Gastrocnemius medialis (tissue), 4 donors: ENCODE measurements around the gene CT45A5.

Experiments used
- POLR2A ChIP-seq, 2 donors: fragments of 450-650 bp; IDR thresholded peaks; one replicate each; pipeline ENCODE4 v1.6.1; 2017; ENCODE audit warnings: antibody characterized with exemption in 2 of 2, mild to moderate bottlenecking in 2 of 2, moderate library complexity in 2 of 2
- TF ChIP-seq, protein P1 (sequence below), 5 experiments: fragments of 450-650 bp in 3 of 5; fragments of 200-600 bp in 2 of 5; sonication (generic) in 2 of 5; IDR thresholded peaks in 4 of 5; conservative IDR thresholded peaks in 1 of 5; 1 replicate in 4 of 5; 2 replicates in 1 of 5; pipeline ENCODE4 v1.5.1; 2016 to 2019; ENCODE audit warnings: antibody characterized with exemption in 5 of 5, mild to moderate bottlenecking in 3 of 5, moderate library complexity in 3 of 5

DNA sequence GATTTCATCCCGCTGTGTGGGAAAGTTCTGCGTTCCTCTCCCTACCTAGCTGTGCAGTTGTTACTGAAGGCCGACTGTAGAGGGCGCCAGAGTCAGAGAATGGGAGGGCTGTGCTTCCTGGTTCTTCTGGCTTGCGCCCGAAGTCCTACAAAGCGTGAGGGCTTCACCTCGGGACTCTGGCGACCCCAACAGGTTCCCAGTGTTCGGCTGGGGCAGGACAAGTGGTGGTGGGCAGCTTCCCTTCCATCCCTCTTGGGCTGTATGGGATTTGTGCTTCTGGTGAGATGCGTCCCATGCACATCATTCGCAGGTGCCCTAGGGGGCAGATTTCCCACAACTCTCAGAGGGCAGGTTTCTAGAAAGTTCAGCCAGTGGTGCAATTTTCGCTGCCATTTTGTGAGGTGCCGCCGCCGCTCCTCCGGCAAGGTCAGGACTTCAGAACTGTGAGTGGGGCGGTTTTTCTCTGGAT is 44.6 kb downstream of the CT45A5 start:
- TF ChIP-seq, protein P1, sequence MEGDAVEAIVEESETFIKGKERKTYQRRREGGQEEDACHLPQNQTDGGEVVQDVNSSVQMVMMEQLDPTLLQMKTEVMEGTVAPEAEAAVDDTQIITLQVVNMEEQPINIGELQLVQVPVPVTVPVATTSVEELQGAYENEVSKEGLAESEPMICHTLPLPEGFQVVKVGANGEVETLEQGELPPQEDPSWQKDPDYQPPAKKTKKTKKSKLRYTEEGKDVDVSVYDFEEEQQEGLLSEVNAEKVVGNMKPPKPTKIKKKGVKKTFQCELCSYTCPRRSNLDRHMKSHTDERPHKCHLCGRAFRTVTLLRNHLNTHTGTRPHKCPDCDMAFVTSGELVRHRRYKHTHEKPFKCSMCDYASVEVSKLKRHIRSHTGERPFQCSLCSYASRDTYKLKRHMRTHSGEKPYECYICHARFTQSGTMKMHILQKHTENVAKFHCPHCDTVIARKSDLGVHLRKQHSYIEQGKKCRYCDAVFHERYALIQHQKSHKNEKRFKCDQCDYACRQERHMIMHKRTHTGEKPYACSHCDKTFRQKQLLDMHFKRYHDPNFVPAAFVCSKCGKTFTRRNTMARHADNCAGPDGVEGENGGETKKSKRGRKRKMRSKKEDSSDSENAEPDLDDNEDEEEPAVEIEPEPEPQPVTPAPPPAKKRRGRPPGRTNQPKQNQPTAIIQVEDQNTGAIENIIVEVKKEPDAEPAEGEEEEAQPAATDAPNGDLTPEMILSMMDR (IDR thresholded peaks at IDR 0.05 in 4 of 5, conservative IDR thresholded peaks at IDR 0.05 in 1 of 5), result no peak
- no peak for TF ChIP-seq POLR2A (IDR thresholded peaks at IDR 0.05)
